Left ventricle myocardium inferior (tissue), 1 donor: ENCODE measurements around the gene TMC6. TPM values are rescaled to one million over a fixed set of nuclear protein-coding genes. Genes with fewer than 3 reads are reported as not detected.

Experiments used
- DNase-seq: peaks from one replicate; pipeline ENCODE4 v3.0.0-alpha.2; 2020
- H3K27ac ChIP-seq: fragments of 200-600 bp; replicated peaks from 2 replicates; pipeline ENCODE4 v1.8.0; 2021
- H3K27me3 ChIP-seq: fragments of 200-600 bp; 2 replicates; pipeline ENCODE4 v1.8.0; 2021; ENCODE audit warnings: low read depth
- H3K36me3 ChIP-seq: fragments of 200-600 bp; 2 replicates; pipeline ENCODE4 v1.8.0; 2021
- H3K4me1 ChIP-seq: fragments of 200-600 bp; 2 replicates; pipeline ENCODE4 v1.8.0; 2021
- H3K4me3 ChIP-seq: fragments of 200-600 bp; 2 replicates; pipeline ENCODE4 v1.8.0; 2021; ENCODE audit warnings: mild to moderate bottlenecking, moderate library complexity
- H3K9me3 ChIP-seq: fragments of 200-600 bp; replicated peaks from 2 replicates; pipeline ENCODE4 v1.8.0; 2021
- intact Hi-C: fragments of 100-400 bp; cut with micrococcal nuclease; formaldehyde crosslinking; loops from one replicate; pipeline ENCODE4 v1.11.0; 2022
- total RNA-seq: library from RNA; stranded (reverse); fragmentation: NEBNext Ultra II Directional; extraction: Animal tissue kit (Norgen Biotek cat#: 25700); gene quantifications from one replicate; pipeline ENCODE4 v1.2.1, GENCODE V29; 2021
- TF ChIP-seq, protein P1 (sequence below): fragments of 200-600 bp; IDR thresholded peaks from 2 replicates; pipeline ENCODE4 v1.8.0; 2021; ENCODE audit warnings: antibody characterized with exemption, mild to moderate bottlenecking, borderline replicate concordance
- donor health status: DM: no; HTN: yes; CAD: no; lungs with severe emphysema.

The TMC6 gene
- total RNA-seq, 1 donor from 2014 or later: 39.5 TPM

DNA sequence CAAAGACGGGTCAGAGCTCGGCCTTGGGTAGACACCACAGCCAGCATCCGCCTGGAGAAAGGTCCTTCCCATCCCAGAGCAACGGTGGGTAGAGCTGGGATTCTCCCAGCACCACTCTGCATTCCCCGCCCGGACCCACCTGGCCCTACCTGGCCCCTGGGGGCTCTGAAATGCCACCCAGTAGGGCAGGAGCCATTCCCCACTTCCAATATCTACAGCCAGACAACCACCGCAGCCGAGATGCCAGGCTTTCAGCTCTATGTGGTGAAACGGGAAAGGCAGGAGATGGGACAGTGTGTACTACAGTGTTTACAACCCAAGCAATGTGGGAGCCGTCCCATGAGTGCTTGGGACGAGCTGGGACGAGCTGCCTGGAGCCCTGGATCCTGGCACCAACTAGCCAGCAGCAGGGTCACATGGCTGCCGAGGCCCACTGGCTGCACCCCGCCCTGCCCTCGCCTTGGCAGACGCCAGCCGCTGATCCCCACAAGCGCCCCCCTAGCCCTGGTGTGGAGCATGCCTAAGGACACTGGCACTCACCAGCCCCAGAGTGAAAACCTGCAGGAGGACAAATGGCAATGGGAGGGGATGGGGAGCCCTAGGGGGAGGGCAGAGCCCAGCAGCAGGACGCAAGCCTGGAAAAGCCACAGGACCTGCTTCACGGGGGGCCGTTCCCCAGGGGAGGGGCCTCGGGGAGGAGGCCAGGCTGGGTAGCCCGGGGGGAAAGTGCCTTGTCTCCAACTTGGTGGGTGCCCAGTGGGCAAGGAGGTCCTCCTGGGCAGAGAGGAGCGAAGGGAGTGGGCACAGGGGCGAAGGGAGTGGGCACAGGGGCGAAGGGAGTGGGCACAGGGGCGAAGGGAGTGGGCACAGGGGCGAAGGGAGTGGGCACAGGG is 13.5 kb downstream of the TMC6 start:
- Histone ChIP-seq H3K4me3 (no peak overlapping the region), H3K27ac (peak overlapping the region; percentile 83), H3K27me3 (no peaks in the 10 kb centered on the region), H3K36me3 (peaks cover 11% of the 10 kb centered on the region), H3K4me1 (peaks cover 59% of the 10 kb centered on the region), H3K9me3 (no peaks in the 10 kb centered on the region)
- intact Hi-C loops: loop anchor here (5.0 kb wide), 1 partner anchor 62 kb away; no protein-coding TSS in a partner anchor
- DNase-seq: peak; percentile 64
- TF ChIP-seq, protein P1, sequence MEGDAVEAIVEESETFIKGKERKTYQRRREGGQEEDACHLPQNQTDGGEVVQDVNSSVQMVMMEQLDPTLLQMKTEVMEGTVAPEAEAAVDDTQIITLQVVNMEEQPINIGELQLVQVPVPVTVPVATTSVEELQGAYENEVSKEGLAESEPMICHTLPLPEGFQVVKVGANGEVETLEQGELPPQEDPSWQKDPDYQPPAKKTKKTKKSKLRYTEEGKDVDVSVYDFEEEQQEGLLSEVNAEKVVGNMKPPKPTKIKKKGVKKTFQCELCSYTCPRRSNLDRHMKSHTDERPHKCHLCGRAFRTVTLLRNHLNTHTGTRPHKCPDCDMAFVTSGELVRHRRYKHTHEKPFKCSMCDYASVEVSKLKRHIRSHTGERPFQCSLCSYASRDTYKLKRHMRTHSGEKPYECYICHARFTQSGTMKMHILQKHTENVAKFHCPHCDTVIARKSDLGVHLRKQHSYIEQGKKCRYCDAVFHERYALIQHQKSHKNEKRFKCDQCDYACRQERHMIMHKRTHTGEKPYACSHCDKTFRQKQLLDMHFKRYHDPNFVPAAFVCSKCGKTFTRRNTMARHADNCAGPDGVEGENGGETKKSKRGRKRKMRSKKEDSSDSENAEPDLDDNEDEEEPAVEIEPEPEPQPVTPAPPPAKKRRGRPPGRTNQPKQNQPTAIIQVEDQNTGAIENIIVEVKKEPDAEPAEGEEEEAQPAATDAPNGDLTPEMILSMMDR: no peak

DNA sequence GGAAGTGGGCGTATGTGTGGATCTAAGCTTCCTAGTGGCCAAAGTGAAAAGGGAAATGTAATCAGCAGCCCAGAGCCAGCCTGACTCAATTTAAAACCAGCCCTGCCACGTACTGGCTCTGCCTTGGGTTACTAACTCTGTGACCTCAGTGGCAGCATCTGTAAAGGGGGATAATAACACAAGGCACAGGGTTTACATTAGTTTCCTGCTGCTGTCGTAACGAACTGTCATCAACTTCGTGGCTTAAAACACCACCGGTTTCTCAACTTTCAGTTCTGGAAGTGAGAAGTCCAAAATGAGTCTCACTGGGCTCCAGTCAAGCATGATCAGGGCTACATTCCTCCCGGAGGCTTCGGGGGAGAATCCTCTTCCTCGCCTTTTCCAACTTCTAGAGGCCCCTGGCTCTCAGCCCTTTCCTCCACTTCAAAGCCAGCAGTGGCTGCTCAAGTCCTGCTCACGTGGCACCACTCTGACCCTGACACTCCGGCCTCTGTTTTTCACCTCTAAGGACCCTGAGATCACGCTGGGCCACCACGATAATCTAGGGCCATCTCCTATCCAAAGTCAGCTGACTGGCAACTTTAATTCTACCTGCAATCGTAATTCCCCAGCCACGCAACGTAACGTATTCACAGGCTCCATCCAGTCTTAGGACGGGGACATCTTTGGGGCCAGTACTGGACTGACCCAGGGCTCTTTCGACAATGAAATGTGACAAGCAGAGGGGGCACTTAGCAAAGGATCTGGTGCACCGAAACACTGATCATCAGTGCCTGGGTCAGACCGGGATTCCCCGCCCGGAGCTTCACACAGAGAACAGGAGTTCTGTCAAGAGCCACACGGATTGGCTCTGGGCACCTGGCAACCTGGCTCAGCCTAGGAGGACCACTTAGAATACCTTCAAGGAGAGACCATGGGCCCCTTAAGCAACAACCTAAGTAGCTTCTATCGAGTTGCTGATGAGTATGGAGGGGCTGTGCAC is 14.5 kb downstream of the TMC6 start:
- H3K27me3 ChIP-seq: no peaks in the 10 kb centered on the region
- H3K9me3 ChIP-seq: no peaks in the 10 kb centered on the region
- TF ChIP-seq, protein P1: no peak
- H3K36me3 ChIP-seq: peaks cover 7% of the 10 kb centered on the region
- DNase-seq: no peak
- intact Hi-C loops: loop anchor here (5.0 kb wide), 1 partner anchor 63 kb away; no protein-coding TSS in a partner anchor
- H3K4me3 ChIP-seq: no peak overlapping the region
- H3K27ac ChIP-seq: peak overlapping the region; percentile 83
- peaks cover 67% of the 10 kb centered on the region for H3K4me1 ChIP-seq

DNA sequence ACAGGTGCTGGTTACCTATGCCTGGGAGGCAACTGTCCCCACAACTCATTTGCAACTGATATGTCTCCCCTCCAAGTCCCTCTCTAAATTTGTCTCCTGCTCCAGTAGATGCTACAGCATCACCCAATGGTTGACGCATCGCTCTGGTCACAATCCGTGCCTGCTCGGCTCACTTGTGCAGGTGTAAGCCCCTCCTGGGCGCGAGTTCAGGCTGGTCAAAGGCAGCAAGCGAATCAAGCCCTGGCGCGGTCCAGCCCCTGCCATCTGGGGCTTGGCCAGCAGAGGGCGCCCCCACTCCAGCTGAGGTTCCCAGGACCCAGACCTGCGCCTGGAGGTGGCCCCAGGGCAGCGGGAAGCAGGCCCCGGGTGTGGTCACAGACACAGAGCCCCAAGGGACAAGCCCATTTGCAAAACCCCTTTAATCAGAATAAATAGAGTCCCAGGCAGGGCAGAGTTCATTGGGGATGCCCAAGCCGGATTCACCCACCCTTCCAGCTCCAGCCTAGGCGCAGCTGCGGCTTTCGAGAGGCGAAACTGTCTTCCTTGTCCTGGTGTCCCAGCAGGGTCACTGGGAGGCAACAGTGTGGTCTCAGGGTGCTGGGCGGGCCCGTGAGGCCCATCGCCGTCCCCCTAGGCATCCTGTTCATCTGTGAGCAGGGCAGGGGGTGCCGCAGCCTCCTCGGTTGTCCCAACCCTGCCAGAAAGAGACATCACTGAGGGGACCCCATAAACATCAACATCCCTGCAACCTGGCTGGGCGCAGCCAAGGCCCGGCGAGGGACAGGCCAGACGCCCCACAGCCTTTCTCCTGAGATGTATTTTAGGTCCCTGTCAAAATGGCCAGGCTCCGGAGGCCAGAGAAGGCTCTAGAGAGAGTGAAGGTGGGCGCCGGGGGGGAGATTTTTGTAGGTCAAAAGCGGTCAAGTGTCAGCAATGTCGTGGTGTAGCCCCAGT is 15.8 kb downstream of the TMC6 start:
- DNase-seq: peak; percentile 83
- peaks cover 72% of the 10 kb centered on the region for H3K4me1 ChIP-seq
- intact Hi-C loops: loop anchor here (5.0 kb wide), 1 partner anchor 65 kb away; no protein-coding TSS in a partner anchor
- H3K36me3 ChIP-seq: no peaks in the 10 kb centered on the region
- no peaks in the 10 kb centered on the region for H3K9me3 ChIP-seq
- TF ChIP-seq, protein P1: peak; percentile 99
- H3K27me3 ChIP-seq: no peaks in the 10 kb centered on the region
- no peak overlapping the region for H3K4me3 ChIP-seq
- peak overlapping the region; percentile 52 for H3K27ac ChIP-seq

DNA sequence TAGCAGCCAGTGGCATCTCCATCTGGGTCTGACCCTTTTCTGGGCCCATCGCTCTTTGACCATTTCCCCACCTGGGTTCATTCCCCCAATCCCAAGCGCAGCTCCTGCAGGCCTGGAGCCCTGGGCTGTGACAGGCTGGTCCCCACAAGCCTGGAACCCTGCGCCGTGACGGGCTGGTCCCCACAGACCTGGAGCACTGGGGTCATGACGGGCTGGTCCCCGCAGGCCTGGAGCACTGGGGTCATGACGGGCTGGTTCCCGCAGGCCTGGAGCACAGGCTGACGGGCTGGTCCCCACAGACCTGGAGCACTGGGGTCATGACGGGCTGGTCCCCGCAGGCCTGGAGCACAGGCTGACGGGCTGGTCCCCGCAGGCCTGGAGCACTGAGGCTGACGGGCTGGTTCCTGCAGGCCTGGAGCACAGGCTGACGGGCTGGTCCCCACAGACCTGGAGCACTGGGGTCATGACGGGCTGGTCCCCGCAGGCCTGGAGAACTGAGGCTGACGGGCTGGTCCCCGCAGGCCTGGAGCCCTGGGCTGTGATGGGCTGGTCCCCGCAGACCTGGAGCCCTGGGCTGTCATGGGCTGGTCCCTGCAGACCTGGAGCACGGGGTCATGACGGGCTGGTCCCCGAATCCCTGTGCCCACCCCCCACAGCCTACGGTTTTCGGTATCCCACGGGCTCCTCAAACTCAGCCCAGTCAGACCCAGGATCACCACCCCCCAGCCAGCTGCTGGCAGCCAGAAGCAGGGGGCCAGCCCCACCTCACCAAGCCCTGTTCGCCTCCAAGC is 16.6 kb downstream of the TMC6 start:
- Histone ChIP-seq H3K9me3 (no peaks in the 10 kb centered on the region), H3K27ac (peak overlapping the region; percentile 65), H3K27me3 (no peaks in the 10 kb centered on the region), H3K4me3 (no peak overlapping the region), H3K36me3 (peaks cover 7% of the 10 kb centered on the region), H3K4me1 (peaks cover 65% of the 10 kb centered on the region)
- TF ChIP-seq, protein P1: no peak
- intact Hi-C loops: loop anchor here (5.0 kb wide), 1 partner anchor 65 kb away; no protein-coding TSS in a partner anchor
- DNase-seq: peak; percentile 14
